Panc1 (cell line): ENCODE data around the gene DAB2IP. TPM values are rescaled to one million over a fixed set of nuclear protein-coding genes. Genes with fewer than 3 reads are reported as not detected.

Experiments used
- ATAC-seq: fragments of 200-7000 bp; cut with Tn5 transposase; 2 replicates; pipeline ENCODE4 v1.9.1; 2020; ENCODE audit warnings: mild to moderate bottlenecking, moderate library complexity
- BruUV-seq: library from RNA; stranded (reverse); fragments of 400-500 nt; replicated peaks from 2 replicates; lab custom pipeline; 2021; lab: Mats Ljungman, UMichigan
- CTCF ChIA-PET: fragments of 300-600 bp; sonication (Branson Sonifier 250); formaldehyde crosslinking; loops from one replicate; lab custom pipeline; 2022; ENCODE audit warnings: antibody characterized with exemption; lab: Charles Lee
- POLR2A ChIA-PET: fragments of 300-600 bp; sonication (Branson Sonifier 250); formaldehyde crosslinking; loops from one replicate; lab custom pipeline; 2022; ENCODE audit warnings: antibody characterized with exemption; lab: Charles Lee
- DNase-seq: peaks from one replicate; pipeline ENCODE4 v3.0.0-alpha.2; 2010; ENCODE audit warnings: low read depth, low spot score
- H3K27ac ChIP-seq: 2 replicates; pipeline ENCODE4 v1.5.1; 2011; ENCODE audit warnings: mild to moderate bottlenecking, low read length, inconsistent platforms
- H3K27me3 ChIP-seq: fragments of 200-500 bp; sonication (Bioruptor generic); 2 replicates; pipeline ENCODE4 v1.6.0; 2014; ENCODE audit warnings: low read length, inconsistent platforms; ENCODE audit not compliant: control insufficient read depth, insufficient read depth
- H3K36me3 ChIP-seq: fragments of 200-500 bp; sonication (Bioruptor generic); 2 replicates; pipeline ENCODE4 v1.5.1; 2014; ENCODE audit warnings: inconsistent platforms, mild to moderate bottlenecking, low read length, moderate library complexity; ENCODE audit not compliant: control insufficient read depth, insufficient read depth
- H3K4me1 ChIP-seq: 2 replicates; pipeline ENCODE4 v1.5.1; 2011; ENCODE audit warnings: inconsistent platforms, mild to moderate bottlenecking, low read length, moderate library complexity; ENCODE audit not compliant: control insufficient read depth, insufficient read depth
- H3K4me3 ChIP-seq, 2 experiments: 2 replicates each; pipeline ENCODE4 v1.5.1; 2011 to 2012; ENCODE audit warnings: low read depth in 2 of 2, low read length in 2 of 2, mild to moderate bottlenecking in 2 of 2, inconsistent platforms in 1 of 2, moderate library complexity in 1 of 2
- H3K9me3 ChIP-seq: fragments of 200-500 bp; sonication (Bioruptor generic); 2 replicates; pipeline ENCODE4 v1.5.1; 2014; ENCODE audit warnings: low read depth, mild to moderate bottlenecking, inconsistent platforms, low read length, moderate library complexity; ENCODE audit not compliant: control insufficient read depth, insufficient read depth
- POLR2AphosphoS5 ChIP-seq: IDR thresholded peaks from 2 replicates; pipeline ENCODE4 v1.6.1; 2012; ENCODE audit warnings: mild to moderate bottlenecking, low read depth, low read length, moderate library complexity
- SIN3A ChIP-seq: IDR thresholded peaks from 2 replicates; pipeline ENCODE4 v1.6.1; 2012; ENCODE audit warnings: low read depth, mild to moderate bottlenecking, low read length, moderate library complexity, borderline replicate concordance; ENCODE audit not compliant: insufficient read depth
- TCF7L2 ChIP-seq: IDR thresholded peaks from 2 replicates; pipeline ENCODE4 v1.6.1; 2011; ENCODE audit warnings: mild to moderate bottlenecking, low read depth, low read length, inconsistent platforms
- in situ Hi-C: cut with HindIII; loops from 2 replicates; pipeline ENCODE4 v1.10.0; 2016; ENCODE audit warnings: low sequenced_read_pairs, low pct_unique_long_range_greater_than_20kb
- intact Hi-C: fragments of 100-400 bp; cut with micrococcal nuclease; formaldehyde crosslinking; loops from one replicate; pipeline ENCODE4 v1.10.0; 2022; ENCODE audit not compliant: unreplicated experiment
- total RNA-seq: library from RNA; stranded (reverse); gene quantifications from one replicate; pipeline ENCODE4 v1.2.1, GENCODE V29; 2021; ENCODE audit not compliant: unreplicated experiment
- TF ChIP-seq, protein P1 (sequence below): fragments of 450-650 bp; IDR thresholded peaks from 2 replicates; pipeline ENCODE4 v1.5.1; 2017; ENCODE audit warnings: mild to moderate bottlenecking
- TF ChIP-seq, protein P2 (sequence below), 2 experiments: IDR thresholded peaks; 2 replicates each; pipeline ENCODE4 v1.6.1; 2011 to 2012; ENCODE audit warnings: low read depth in 2 of 2, control low read depth in 1 of 2, low read length in 1 of 2, mild to moderate bottlenecking in 1 of 2, moderate library complexity in 1 of 2; ENCODE audit not compliant: insufficient read depth in 1 of 2

The DAB2IP gene
- total RNA-seq, 1 experiment from 2014 or later, result 18.4 TPM

DNA sequence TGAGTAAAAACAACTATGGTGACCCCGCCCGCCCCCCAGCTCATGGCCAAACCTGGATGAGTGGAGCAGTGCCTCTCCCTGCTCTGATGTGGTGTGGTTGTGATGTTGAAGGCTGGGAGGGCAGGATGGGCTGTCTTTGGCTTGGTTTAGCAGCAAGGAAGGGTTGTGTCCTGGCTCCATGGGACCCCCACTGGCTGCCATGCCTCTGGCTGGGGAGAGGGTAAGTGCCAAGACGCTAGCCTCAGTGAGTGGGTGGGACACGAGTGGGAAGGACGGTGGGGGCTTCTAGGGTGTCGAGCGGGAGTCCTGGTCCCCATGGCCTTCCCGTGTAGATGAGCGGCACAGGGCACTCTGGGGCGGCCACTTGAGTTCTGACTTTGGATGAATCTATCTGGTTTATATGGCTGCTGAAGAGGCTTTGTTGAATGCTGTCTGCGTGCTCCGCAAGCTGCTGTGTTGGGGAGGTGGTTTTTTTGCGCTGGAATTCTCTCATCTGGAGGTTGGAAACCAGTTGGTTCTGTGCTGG, 50.4 kb downstream of the DAB2IP start:
- intact Hi-C loops, result loop anchor here (2.0 kb wide), 1 partner anchor 291 kb away; no protein-coding TSS in a partner anchor
- H3K4me3 ChIP-seq, result no peak overlapping the region

DNA sequence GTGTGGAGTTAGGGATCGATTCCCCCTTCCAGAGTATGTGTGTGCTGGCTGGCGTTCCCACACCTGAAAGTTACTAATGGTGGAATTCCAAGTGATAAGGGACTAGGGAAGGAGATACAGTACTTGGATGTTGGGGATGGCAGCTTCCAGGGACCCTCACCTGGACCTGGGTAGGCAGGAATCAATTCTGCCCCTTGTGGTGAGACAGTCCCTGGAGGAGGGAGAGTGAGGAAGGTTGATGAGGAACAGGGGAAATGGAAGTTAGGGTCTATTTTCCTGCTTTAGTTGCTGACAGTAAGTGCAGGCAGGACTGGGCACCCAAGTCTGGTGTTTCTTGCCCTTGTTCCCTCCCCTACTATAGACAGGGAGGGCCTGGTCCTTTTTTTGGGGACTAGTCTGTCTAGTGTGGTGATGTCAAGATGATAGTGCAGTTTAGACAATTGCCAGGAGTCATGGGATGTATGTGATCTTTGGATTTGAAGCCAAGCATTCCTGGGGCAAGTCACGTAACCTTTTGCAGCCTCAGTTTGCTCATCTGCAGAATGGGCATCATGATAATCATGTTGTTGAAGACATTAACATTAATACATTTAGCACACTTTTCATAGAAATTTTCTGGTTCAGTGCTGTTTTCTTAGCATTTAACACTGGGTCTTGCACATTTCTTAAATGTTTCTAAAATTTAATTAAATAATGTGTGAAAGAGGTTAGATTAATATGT, 51.7 kb downstream of the DAB2IP start:
- Histone ChIP-seq H3K27ac (no peak overlapping the region), H3K27me3 (no peaks in the 10 kb centered on the region), H3K4me1 (no peaks in the 10 kb centered on the region; the same call in none of the 2 replicates), H3K4me3 (no peak overlapping the region), H3K9me3 (no peaks in the 10 kb centered on the region), H3K36me3 (no peaks in the 10 kb centered on the region)
- CTCF ChIA-PET, result no interaction called here
- intact Hi-C loops, result no loop called here
- BruUV-seq, result no TSS peak
- DNase-seq (no peak), ATAC-seq (no peak)
- in situ Hi-C loops, result no loop called here
- TF ChIP-seq TCF7L2 (no peak), POLR2AphosphoS5 (no peak), SIN3A (no peak)
- TF ChIP-seq, protein P1, sequence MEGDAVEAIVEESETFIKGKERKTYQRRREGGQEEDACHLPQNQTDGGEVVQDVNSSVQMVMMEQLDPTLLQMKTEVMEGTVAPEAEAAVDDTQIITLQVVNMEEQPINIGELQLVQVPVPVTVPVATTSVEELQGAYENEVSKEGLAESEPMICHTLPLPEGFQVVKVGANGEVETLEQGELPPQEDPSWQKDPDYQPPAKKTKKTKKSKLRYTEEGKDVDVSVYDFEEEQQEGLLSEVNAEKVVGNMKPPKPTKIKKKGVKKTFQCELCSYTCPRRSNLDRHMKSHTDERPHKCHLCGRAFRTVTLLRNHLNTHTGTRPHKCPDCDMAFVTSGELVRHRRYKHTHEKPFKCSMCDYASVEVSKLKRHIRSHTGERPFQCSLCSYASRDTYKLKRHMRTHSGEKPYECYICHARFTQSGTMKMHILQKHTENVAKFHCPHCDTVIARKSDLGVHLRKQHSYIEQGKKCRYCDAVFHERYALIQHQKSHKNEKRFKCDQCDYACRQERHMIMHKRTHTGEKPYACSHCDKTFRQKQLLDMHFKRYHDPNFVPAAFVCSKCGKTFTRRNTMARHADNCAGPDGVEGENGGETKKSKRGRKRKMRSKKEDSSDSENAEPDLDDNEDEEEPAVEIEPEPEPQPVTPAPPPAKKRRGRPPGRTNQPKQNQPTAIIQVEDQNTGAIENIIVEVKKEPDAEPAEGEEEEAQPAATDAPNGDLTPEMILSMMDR, result no peak; the same call in 1 of the 2 replicates
- TF ChIP-seq, protein P2, sequence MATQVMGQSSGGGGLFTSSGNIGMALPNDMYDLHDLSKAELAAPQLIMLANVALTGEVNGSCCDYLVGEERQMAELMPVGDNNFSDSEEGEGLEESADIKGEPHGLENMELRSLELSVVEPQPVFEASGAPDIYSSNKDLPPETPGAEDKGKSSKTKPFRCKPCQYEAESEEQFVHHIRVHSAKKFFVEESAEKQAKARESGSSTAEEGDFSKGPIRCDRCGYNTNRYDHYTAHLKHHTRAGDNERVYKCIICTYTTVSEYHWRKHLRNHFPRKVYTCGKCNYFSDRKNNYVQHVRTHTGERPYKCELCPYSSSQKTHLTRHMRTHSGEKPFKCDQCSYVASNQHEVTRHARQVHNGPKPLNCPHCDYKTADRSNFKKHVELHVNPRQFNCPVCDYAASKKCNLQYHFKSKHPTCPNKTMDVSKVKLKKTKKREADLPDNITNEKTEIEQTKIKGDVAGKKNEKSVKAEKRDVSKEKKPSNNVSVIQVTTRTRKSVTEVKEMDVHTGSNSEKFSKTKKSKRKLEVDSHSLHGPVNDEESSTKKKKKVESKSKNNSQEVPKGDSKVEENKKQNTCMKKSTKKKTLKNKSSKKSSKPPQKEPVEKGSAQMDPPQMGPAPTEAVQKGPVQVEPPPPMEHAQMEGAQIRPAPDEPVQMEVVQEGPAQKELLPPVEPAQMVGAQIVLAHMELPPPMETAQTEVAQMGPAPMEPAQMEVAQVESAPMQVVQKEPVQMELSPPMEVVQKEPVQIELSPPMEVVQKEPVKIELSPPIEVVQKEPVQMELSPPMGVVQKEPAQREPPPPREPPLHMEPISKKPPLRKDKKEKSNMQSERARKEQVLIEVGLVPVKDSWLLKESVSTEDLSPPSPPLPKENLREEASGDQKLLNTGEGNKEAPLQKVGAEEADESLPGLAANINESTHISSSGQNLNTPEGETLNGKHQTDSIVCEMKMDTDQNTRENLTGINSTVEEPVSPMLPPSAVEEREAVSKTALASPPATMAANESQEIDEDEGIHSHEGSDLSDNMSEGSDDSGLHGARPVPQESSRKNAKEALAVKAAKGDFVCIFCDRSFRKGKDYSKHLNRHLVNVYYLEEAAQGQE (IDR thresholded peaks at IDR 0.05; ENCODE audit: insufficient read depth in 1 of 2, low read depth in 2 of 2, low read length in 1 of 2), result no peak
- POLR2A ChIA-PET, result no interaction called here

More for the DNA sequence above, 50.4 kb downstream of the DAB2IP start:
- ChIA-PET CTCF (no interaction called here), POLR2A (no interaction called here)
- no peak for DNase-seq
- Histone ChIP-seq H3K9me3 (no peaks in the 10 kb centered on the region), H3K4me1 (no peaks in the 10 kb centered on the region; the same call in none of the 2 replicates), H3K36me3 (no peaks in the 10 kb centered on the region), H3K27ac (no peak overlapping the region), H3K27me3 (no peaks in the 10 kb centered on the region)
- TF ChIP-seq TCF7L2 (no peak), POLR2AphosphoS5 (no peak)
- no peak for ATAC-seq
- no TSS peak for BruUV-seq
- in situ Hi-C loops, result no loop called here

DNA sequence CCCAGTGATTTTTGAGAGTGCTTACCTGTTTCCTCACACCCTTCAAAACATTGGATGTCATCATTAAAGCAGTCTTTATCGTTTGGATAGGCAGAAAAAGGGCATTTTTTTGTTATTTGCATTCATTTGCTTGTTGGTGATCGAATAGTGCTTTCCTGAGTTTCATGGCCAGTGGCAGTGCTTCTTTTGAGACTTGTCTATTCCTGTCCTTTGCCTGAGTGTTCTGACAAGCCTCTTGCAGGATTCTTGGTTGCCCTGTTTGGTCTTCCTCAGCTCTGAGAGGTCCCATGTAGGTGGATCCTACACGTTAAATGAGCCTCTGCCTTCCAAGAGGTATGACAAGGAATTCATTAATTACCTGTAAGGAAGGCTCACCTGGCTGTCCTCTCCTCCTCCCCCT, 52.8 kb downstream of the DAB2IP start:
- in situ Hi-C loops, result no loop called here
- no peak for ATAC-seq
- BruUV-seq, result no TSS peak
- intact Hi-C loops, result no loop called here
- no peaks in the 10 kb centered on the region for H3K36me3 ChIP-seq
- TF ChIP-seq POLR2AphosphoS5 (no peak), TCF7L2 (no peak)
- TF ChIP-seq, protein P2 (IDR thresholded peaks at IDR 0.05; ENCODE audit: insufficient read depth in 1 of 2, low read depth in 2 of 2, low read length in 1 of 2), result no peak
- H3K4me1 ChIP-seq, result no peaks in the 10 kb centered on the region; the same call in none of the 2 replicates
- H3K27ac ChIP-seq, result no peak overlapping the region
- H3K9me3 ChIP-seq, result no peaks in the 10 kb centered on the region
- no peaks in the 10 kb centered on the region for H3K27me3 ChIP-seq
- H3K4me3 ChIP-seq, result no peak overlapping the region
- DNase-seq, result no peak
- POLR2A ChIA-PET, result no interaction called here
- CTCF ChIA-PET, result no interaction called here
